H4 (cell line): Measurements from ENCODE around the gene MEIS1. TPM values are rescaled to one million over a fixed set of nuclear protein-coding genes. Genes with fewer than 3 reads are reported as not detected.

ENCODE experiments used
- DNase-seq: peaks from one replicate; pipeline ENCODE4 v3.0.0-alpha.2; 2015; ENCODE audit warnings: low spot score
- total RNA-seq: library from RNA; depleted of rRNA; stranded (reverse); fragments of >200 nt; shearing (Covaris generic); gene quantifications from 2 replicates; pipeline ENCODE4 v1.2.3, GENCODE V29; 2014

MEIS1 gene
- total RNA-seq, 1 experiment from 2014 or later: 3.4 TPM

GRCh38 chr2:66443979-66444861 is 9.3 kb downstream of the MEIS1 start:
- no peak for DNase-seq

- no peak for DNase-seq
These were observed 10.4 kb downstream of the MEIS1 start for GRCh38 chr2:66445076-66445924.

GRCh38 chr2:66445925-66446871 is 11.3 kb downstream of the MEIS1 start:
- no peak for DNase-seq

- DNase-seq: no peak
These were observed 12.0 kb downstream of the MEIS1 start for GRCh38 chr2:66446941-66447340.

GRCh38 chr2:66447677-66448076 is 12.8 kb downstream of the MEIS1 start:
- DNase-seq: no peak

- no peak for DNase-seq
These were observed 13.4 kb downstream of the MEIS1 start for GRCh38 chr2:66448136-66448991.

GRCh38 chr2:66452214-66452613 is 17.3 kb downstream of the MEIS1 start:
- DNase-seq: no peak

- DNase-seq: no peak
These were observed 18.0 kb downstream of the MEIS1 start for GRCh38 chr2:66452917-66453316.

GRCh38 chr2:66455490-66455889 is 20.6 kb downstream of the MEIS1 start:
- DNase-seq: no peak

GRCh38 chr2:66456183-66457041 is 21.5 kb downstream of the MEIS1 start:
- no peak for DNase-seq

- no peak for DNase-seq
These were observed 22.6 kb downstream of the MEIS1 start for GRCh38 chr2:66457545-66457944.

- no peak for DNase-seq
These were observed 25.1 kb downstream of the MEIS1 start for GRCh38 chr2:66460031-66460430.

- DNase-seq: no peak
These were observed 26.2 kb downstream of the MEIS1 start for GRCh38 chr2:66461001-66461663.

GRCh38 chr2:66461664-66462500 is 27.0 kb downstream of the MEIS1 start:
- DNase-seq: no peak

GRCh38 chr2:66462501-66462825 is 27.5 kb downstream of the MEIS1 start:
- DNase-seq: no peak

GRCh38 chr2:66463206-66463755 is 28.4 kb downstream of the MEIS1 start:
- DNase-seq: no peak

GRCh38 chr2:66464930-66465637 is 30.2 kb downstream of the MEIS1 start:
- DNase-seq: no peak
